BE2C (cell line): ENCODE results near the gene GPR37L1.

Experiments used
- DNase-seq: peaks from one replicate; pipeline ENCODE4 v3.0.0-alpha.2; 2020
- H3K27me3 ChIP-seq: fragments of 250-450 bp; sonication (Bioruptor Pico); 2 replicates; pipeline ENCODE4 v1.5.1; 2020; ENCODE audit warnings: mild to moderate bottlenecking
- H3K36me3 ChIP-seq: fragments of 250-450 bp; sonication (Bioruptor Pico); 2 replicates; pipeline ENCODE4 v1.5.1; 2020; ENCODE audit warnings: mild to moderate bottlenecking
- H3K4me1 ChIP-seq: fragments of 250-450 bp; sonication (Bioruptor Pico); 2 replicates; pipeline ENCODE4 v1.5.1; 2020
- H3K4me3 ChIP-seq: 2 replicates; pipeline ENCODE4 v1.5.1; 2011; ENCODE audit warnings: low read depth, low read length
- H3K9me3 ChIP-seq: fragments of 250-450 bp; sonication (Bioruptor Pico); 2 replicates; pipeline ENCODE4 v1.5.1; 2020
- CTCF ChIP-seq: IDR thresholded peaks from 2 replicates; pipeline ENCODE4 v1.5.1; 2012; ENCODE audit warnings: mild to moderate bottlenecking, low read depth, low read length

Gene GPR37L1

GRCh38 chr1:202090994-202091393 lies 31.7 kb upstream of the GPR37L1 start:
- Histone ChIP-seq H3K36me3 (no peaks in the 10 kb centered on the region), H3K27me3 (no peaks in the 10 kb centered on the region), H3K4me1 (no peaks in the 10 kb centered on the region; the same call in 1 of the 2 replicates), H3K4me3 (no peak overlapping the region), H3K9me3 (no peaks in the 10 kb centered on the region)
- peak; percentile 42 for TF ChIP-seq CTCF
- no peak for DNase-seq

GRCh38 chr1:202093858-202094257 lies 28.9 kb upstream of the GPR37L1 start:
- Histone ChIP-seq H3K4me1 (no peaks in the 10 kb centered on the region; the same call in 1 of the 2 replicates), H3K4me3 (no peak overlapping the region), H3K27me3 (no peaks in the 10 kb centered on the region), H3K36me3 (no peaks in the 10 kb centered on the region), H3K9me3 (no peaks in the 10 kb centered on the region)
- no peak for TF ChIP-seq CTCF
- DNase-seq, result no peak

GRCh38 chr1:202101184-202101583 lies 21.5 kb upstream of the GPR37L1 start:
- DNase-seq, result peak; percentile 23
- TF ChIP-seq CTCF, result no peak
- no peaks in the 10 kb centered on the region for H3K9me3 ChIP-seq
- no peak overlapping the region for H3K4me3 ChIP-seq
- H3K36me3 ChIP-seq, result no peaks in the 10 kb centered on the region
- H3K27me3 ChIP-seq, result no peaks in the 10 kb centered on the region
- H3K4me1 ChIP-seq, result peaks cover 7% of the 10 kb centered on the region

GRCh38 chr1:202104073-202104472 lies 18.6 kb upstream of the GPR37L1 start:
- peaks cover 18% of the 10 kb centered on the region for H3K4me1 ChIP-seq
- DNase-seq, result no peak
- H3K36me3 ChIP-seq, result no peaks in the 10 kb centered on the region

GRCh38 chr1:202105571-202106339 lies 17.0 kb upstream of the GPR37L1 start:
- no peak for TF ChIP-seq CTCF
- no peaks in the 10 kb centered on the region for H3K27me3 ChIP-seq
- peaks cover 18% of the 10 kb centered on the region for H3K4me1 ChIP-seq
- DNase-seq, result peak; percentile 77
- H3K4me3 ChIP-seq, result no peak overlapping the region
- no peaks in the 10 kb centered on the region for H3K36me3 ChIP-seq
- H3K9me3 ChIP-seq, result no peaks in the 10 kb centered on the region

More at GRCh38 chr1:202104073-202104472, 18.6 kb upstream of the GPR37L1 start:
- Histone ChIP-seq H3K9me3 (no peaks in the 10 kb centered on the region), H3K4me3 (no peak overlapping the region), H3K27me3 (no peaks in the 10 kb centered on the region)
- no peak for TF ChIP-seq CTCF
